Cerebellar nuclear complex (tissue), 1 donor: Measurements from ENCODE around the gene LRRN4CL.

Source experiments
- DNase-seq, 2 experiments: peaks; one replicate each; lab custom pipeline; 2025; lab: John Stamatoyannopoulos, UW

Gene LRRN4CL

DNA sequence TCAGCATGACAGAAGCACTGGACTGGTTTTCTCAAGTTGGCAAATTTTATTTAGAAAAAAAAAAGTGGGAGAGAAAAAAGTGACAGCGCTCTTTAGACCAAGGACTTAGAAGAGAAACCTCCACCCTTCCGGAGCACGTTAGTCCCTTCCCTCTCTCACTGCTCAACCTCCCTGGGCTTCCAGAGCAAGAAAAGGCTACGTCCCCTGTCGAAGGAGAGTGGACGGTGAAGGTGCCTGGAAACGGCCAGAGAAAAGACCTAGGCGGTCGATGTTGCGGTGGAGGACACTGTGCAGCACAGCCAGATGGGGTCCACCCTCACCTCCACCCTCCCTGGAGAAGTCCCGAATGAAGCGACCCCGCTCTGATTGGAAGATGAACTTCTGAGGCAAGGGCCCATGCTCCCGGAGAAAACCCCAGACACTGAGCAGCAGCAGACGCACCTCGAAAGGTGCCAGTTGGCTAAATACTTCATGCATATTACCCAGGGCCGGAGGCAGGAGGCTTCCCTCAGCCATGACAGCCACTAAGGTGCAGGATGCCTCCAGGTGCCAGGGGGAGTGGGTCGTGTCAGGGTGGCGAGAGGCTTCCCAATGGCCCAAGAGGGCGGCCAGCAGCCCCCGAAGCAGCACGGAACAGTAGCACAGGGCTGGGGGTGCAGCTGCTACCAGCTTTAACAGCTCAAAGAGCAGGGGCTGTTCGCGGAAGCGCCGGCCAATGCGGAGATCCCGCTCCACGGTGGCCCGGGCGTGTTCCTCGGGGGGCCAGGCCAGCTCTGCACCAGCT is 42.3 kb downstream of the LRRN4CL start:
- DNase-seq: no peak

DNA sequence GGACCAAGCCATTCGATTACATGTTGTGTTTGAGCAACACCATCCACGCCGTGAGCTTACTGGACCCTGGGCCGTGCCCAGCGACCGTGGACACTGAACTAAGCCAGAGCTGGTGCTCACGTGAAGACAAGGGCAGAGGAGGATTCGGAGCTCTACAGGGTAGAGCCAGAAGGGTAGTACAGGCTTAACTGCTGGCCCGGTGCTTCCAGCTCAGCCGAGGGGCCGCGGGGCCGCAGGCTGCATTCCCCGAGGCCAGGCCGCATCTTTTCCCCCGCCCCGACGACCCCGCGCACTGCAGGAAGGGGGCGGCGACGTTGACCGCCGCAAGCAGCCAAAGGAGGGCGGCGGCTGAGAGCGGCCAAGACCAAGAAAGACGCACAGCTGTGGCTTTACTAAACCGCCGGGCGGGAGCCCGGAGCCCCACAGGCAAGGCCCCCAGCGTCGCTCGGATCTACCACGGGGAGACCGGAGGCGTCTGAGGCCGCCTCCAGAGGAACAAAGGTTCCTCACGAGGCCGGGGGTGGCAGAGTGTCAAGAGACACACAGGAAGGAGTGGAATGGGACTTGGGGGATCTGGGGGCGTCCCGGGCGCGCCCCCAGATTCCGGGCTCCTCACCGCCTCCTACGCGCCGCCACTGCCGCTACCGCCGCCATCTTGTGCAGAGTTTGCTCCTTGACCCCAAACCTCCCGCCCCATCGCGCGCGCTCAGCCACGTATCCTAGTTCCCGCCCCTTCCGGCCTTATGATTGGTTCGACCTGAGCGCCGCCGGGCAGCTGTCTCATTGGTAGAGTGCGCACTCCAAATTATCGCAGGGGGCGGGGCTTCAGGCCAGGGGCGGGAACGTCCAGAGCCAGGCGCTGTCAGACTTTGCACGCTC is 43.1 kb downstream of the LRRN4CL start, which contains the start of gene GANAB:
TSS of gene GANAB (minus strand) at position 668 of the 879 bp plus-strand sequence. CDS start at position 654, 14 bp downstream.
- DNase-seq: peak; percentile 69 to 91

DNA sequence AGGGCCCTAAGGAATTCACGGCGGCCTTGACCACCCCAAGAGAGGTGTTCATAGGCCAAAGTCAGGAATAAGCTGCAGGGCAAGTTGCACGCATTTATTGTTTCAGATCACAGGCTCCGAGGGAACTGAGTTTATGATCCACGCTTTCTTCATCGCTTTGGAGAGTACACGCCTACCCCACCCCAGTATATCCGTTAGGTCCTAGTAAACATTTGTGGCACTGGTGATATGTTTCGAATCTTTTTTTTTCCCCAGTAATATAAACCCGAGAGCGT is 43.7 kb downstream of the LRRN4CL start:
- DNase-seq: no peak

DNA sequence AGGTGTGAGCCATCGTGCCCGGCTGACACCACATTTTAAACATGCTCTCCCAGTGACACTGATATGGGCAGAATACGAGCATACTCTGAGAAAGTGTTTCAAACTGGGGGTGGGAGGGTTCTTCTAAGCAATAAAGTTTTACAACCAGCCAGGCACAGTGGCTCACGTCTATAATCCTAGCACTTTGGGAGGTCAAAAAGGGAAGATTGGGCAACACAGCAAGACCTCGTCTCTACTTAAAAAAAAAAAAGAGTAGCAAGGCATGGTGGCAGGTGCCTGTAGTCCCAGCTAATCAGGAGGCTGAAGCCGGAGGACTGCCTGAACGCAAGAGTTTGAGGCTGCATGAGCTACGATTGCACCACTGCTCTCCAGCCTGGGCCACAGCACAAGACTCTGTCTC is 45.1 kb downstream of the LRRN4CL start:
- no peak for DNase-seq
